ENCODE data around the gene CD300LG.
A peak's percentile ranks its signal among the peaks of the same experiment; 100 is the strongest.
"Not testable (repeated sequence)": the region's sequence is repeated elsewhere in the genome, so short reads cannot be mapped to it uniquely, and the experiment has no call there.

Gene CD300LG

GRCh38 chr17:43881181-43881580 is 34.2 kb downstream of the CD300LG start:
- DNase-seq, result no peak

GRCh38 chr17:43881758-43882505 is 35.0 kb downstream of the CD300LG start:
- no peak for DNase-seq

GRCh38 chr17:43882761-43883415 is 35.9 kb downstream of the CD300LG start:
- no peak for DNase-seq

- no peak for DNase-seq
Observed at GRCh38 chr17:43888548-43888947, 41.6 kb downstream of the CD300LG start.

GRCh38 chr17:43890240-43890639 is 43.3 kb downstream of the CD300LG start:
- no peak for DNase-seq

GRCh38 chr17:43891851-43892646 is 45.1 kb downstream of the CD300LG start:
- DNase-seq, result peak; percentile 15

GRCh38 chr17:43892647-43892952 is 45.6 kb downstream of the CD300LG start:
- no peak for DNase-seq

- not testable (repeated sequence) for DNase-seq
Observed at GRCh38 chr17:43894494-43894893, 47.5 kb downstream of the CD300LG start.

GRCh38 chr17:43897831-43898230 is 50.9 kb downstream of the CD300LG start:
- no peak for DNase-seq

- DNase-seq, result no peak
Observed at GRCh38 chr17:43898446-43898845, 51.5 kb downstream of the CD300LG start.

- peak; percentile 51 for DNase-seq
Observed at GRCh38 chr17:43900183-43900857, 53.3 kb downstream of the CD300LG start.

- DNase-seq, result no peak
Observed at GRCh38 chr17:43900858-43901754, 54.1 kb downstream of the CD300LG start.

GRCh38 chr17:43901861-43902589 is 55.0 kb downstream of the CD300LG start:
- no peak for DNase-seq

GRCh38 chr17:43905400-43905984 is 58.5 kb downstream of the CD300LG start:
- DNase-seq, result no peak

GRCh38 chr17:43905985-43906852 is 59.2 kb downstream of the CD300LG start:
- no peak for DNase-seq

- no peak for DNase-seq
Observed at GRCh38 chr17:43906951-43907424, 60.0 kb downstream of the CD300LG start.

GRCh38 chr17:43907425-43907981 is 60.5 kb downstream of the CD300LG start, which contains the start of gene MPP2:
Gene MPP2, minus strand, starts transcription at chr17:43907536. Its CDS starts 3,076 bp downstream, at chr17:43904460.
- DNase-seq, result peak; percentile 43

GRCh38 chr17:43907998-43908721 is 61.2 kb downstream of the CD300LG start:
- no peak for DNase-seq
